SKM-1 (cell line): ENCODE results near the gene ATXN1.

ENCODE experiments used
- DNase-seq: peaks from one replicate; lab custom pipeline; 2025; ENCODE audit not compliant: unreplicated experiment; lab: John Stamatoyannopoulos, UW

ATXN1 gene

GRCh38 chr6:16326971-16327776, 434.1 kb downstream of the ATXN1 start:
- DNase-seq = no peak

- DNase-seq = no peak
Observed at GRCh38 chr6:16326531-16326930, 434.7 kb downstream of the ATXN1 start.

GRCh38 chr6:16324606-16325225, 436.5 kb downstream of the ATXN1 start:
- DNase-seq = no peak

GRCh38 chr6:16324184-16324583, 437.1 kb downstream of the ATXN1 start:
- DNase-seq = no peak

- no peak for DNase-seq
Observed at GRCh38 chr6:16322666-16323312, 438.5 kb downstream of the ATXN1 start.

GRCh38 chr6:16321826-16322225, 439.4 kb downstream of the ATXN1 start:
- no peak for DNase-seq

GRCh38 chr6:16321341-16321710, 439.9 kb downstream of the ATXN1 start:
- DNase-seq = no peak

GRCh38 chr6:16320533-16321340, 440.5 kb downstream of the ATXN1 start:
- no peak for DNase-seq

- no peak for DNase-seq
Observed at GRCh38 chr6:16319813-16320532, 441.3 kb downstream of the ATXN1 start.

GRCh38 chr6:16318953-16319720, 442.1 kb downstream of the ATXN1 start:
- DNase-seq = no peak

GRCh38 chr6:16318538-16318937, 442.7 kb downstream of the ATXN1 start:
- no peak for DNase-seq

GRCh38 chr6:16316741-16317251, 444.5 kb downstream of the ATXN1 start:
- no peak for DNase-seq

- DNase-seq = no peak
Observed at GRCh38 chr6:16314296-16314695, 447.0 kb downstream of the ATXN1 start.

GRCh38 chr6:16313732-16314131, 447.5 kb downstream of the ATXN1 start:
- DNase-seq = no peak

GRCh38 chr6:16311763-16312162, 449.5 kb downstream of the ATXN1 start:
- no peak for DNase-seq

GRCh38 chr6:16306334-16306733, 454.9 kb downstream of the ATXN1 start:
- DNase-seq = no peak

GRCh38 chr6:16305788-16306187, 455.5 kb downstream of the ATXN1 start:
- DNase-seq = no peak

GRCh38 chr6:16305246-16305725, 456.0 kb downstream of the ATXN1 start:
- no peak for DNase-seq

GRCh38 chr6:16302721-16303552, 458.3 kb downstream of the ATXN1 start:
- DNase-seq = no peak
